ENCODE results near the gene CEND1.

- TF ChIP-seq GATA2 (IDR thresholded peaks at IDR 0.05; ENCODE audit: low read depth, low read length) (no peak), GATA3 (IDR thresholded peaks at IDR 0.05; ENCODE audit: low read depth, low read length) (no peak)
Observed at GRCh38 chr11:772429-773390, 17.2 kb downstream of the CEND1 start.

Measured in SH-SY5Y (cell line).